ENCODE data around the gene UBN2.

DNA sequence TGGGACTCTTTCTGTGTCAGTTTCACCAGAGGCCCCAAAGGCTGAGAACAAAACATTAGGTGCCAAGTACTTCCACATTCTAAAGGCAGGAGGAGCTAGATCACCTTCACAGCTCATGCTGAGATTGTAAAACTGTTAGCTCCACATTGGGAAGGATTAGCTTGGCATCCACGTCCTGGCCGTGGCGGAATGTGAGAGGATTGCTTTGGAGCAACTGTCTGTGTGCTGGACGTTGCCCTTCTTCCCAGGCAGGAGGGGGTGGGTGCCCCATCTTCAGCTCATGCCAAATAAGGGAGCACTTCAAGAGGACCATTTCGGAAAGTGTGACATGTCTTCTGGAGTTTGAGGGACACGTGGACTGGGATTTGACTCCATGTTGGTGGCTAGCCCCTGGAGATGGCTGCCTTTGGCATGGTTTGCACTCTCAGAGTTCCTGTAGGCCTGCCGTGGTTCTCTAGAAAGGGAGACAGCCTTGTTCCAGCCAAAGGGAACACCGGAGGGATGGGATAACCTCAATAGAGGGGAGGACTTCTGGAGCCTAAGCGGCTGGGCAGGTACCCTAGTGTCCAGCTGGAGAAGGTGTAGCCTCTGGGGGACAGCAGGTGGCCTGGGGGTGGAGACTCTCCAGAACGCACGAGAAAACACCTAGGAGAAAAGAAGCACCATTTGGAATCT lies 90.2 kb downstream of the UBN2 start:
- TF ChIP-seq STAT3 (IDR thresholded peaks at IDR 0.05; ENCODE audit: low read depth, low read length) = no peak
- TF ChIP-seq EP300 (IDR thresholded peaks at IDR 0.05; ENCODE audit: borderline replicate concordance in 1 of 2, control insufficient read depth in 1 of 2, low read depth in 2 of 2, low read length in 2 of 2) = no peak
- TF ChIP-seq, protein P1, sequence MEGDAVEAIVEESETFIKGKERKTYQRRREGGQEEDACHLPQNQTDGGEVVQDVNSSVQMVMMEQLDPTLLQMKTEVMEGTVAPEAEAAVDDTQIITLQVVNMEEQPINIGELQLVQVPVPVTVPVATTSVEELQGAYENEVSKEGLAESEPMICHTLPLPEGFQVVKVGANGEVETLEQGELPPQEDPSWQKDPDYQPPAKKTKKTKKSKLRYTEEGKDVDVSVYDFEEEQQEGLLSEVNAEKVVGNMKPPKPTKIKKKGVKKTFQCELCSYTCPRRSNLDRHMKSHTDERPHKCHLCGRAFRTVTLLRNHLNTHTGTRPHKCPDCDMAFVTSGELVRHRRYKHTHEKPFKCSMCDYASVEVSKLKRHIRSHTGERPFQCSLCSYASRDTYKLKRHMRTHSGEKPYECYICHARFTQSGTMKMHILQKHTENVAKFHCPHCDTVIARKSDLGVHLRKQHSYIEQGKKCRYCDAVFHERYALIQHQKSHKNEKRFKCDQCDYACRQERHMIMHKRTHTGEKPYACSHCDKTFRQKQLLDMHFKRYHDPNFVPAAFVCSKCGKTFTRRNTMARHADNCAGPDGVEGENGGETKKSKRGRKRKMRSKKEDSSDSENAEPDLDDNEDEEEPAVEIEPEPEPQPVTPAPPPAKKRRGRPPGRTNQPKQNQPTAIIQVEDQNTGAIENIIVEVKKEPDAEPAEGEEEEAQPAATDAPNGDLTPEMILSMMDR (IDR thresholded peaks at IDR 0.05 in 2 of 3, conservative IDR thresholded peaks at IDR 0.05 in 1 of 3; ENCODE audit: control insufficient read depth in 2 of 3, extremely low read depth in 1 of 3, insufficient read depth in 1 of 3, low read depth in 3 of 3, low read length in 3 of 3) = peak; percentile 25 to 47 (median 43); a peak in 3 of 6 replicates
- TF ChIP-seq, protein P2, sequence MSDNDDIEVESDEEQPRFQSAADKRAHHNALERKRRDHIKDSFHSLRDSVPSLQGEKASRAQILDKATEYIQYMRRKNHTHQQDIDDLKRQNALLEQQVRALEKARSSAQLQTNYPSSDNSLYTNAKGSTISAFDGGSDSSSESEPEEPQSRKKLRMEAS (IDR thresholded peaks at IDR 0.05; ENCODE audit: low read depth, low read length) = no peak
- no peak for TF ChIP-seq SMC3 (IDR thresholded peaks at IDR 0.05; ENCODE audit: borderline replicate concordance, low read length)
- TF ChIP-seq SREBF1 (IDR thresholded peaks at IDR 0.05; ENCODE audit: low read length) = no peak
- TF ChIP-seq ZNF622 (IDR thresholded peaks at IDR 0.05) = no peak
- TF ChIP-seq, protein P3, sequence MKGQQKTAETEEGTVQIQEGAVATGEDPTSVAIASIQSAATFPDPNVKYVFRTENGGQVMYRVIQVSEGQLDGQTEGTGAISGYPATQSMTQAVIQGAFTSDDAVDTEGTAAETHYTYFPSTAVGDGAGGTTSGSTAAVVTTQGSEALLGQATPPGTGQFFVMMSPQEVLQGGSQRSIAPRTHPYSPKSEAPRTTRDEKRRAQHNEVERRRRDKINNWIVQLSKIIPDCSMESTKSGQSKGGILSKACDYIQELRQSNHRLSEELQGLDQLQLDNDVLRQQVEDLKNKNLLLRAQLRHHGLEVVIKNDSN (IDR thresholded peaks at IDR 0.05; ENCODE audit: borderline replicate concordance, extremely low read length, insufficient read depth, low read depth, low read length) = no peak
- TF ChIP-seq, protein P4, sequence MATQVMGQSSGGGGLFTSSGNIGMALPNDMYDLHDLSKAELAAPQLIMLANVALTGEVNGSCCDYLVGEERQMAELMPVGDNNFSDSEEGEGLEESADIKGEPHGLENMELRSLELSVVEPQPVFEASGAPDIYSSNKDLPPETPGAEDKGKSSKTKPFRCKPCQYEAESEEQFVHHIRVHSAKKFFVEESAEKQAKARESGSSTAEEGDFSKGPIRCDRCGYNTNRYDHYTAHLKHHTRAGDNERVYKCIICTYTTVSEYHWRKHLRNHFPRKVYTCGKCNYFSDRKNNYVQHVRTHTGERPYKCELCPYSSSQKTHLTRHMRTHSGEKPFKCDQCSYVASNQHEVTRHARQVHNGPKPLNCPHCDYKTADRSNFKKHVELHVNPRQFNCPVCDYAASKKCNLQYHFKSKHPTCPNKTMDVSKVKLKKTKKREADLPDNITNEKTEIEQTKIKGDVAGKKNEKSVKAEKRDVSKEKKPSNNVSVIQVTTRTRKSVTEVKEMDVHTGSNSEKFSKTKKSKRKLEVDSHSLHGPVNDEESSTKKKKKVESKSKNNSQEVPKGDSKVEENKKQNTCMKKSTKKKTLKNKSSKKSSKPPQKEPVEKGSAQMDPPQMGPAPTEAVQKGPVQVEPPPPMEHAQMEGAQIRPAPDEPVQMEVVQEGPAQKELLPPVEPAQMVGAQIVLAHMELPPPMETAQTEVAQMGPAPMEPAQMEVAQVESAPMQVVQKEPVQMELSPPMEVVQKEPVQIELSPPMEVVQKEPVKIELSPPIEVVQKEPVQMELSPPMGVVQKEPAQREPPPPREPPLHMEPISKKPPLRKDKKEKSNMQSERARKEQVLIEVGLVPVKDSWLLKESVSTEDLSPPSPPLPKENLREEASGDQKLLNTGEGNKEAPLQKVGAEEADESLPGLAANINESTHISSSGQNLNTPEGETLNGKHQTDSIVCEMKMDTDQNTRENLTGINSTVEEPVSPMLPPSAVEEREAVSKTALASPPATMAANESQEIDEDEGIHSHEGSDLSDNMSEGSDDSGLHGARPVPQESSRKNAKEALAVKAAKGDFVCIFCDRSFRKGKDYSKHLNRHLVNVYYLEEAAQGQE (IDR thresholded peaks at IDR 0.05; ENCODE audit: low read depth, low read length) = no peak
- no peak for TF ChIP-seq SIN3A (IDR thresholded peaks at IDR 0.05; ENCODE audit: low read depth, low read length)
- no peak for TF ChIP-seq HDAC6 (IDR thresholded peaks at IDR 0.05; ENCODE audit: unreplicated experiment)
- TF ChIP-seq, protein P5, sequence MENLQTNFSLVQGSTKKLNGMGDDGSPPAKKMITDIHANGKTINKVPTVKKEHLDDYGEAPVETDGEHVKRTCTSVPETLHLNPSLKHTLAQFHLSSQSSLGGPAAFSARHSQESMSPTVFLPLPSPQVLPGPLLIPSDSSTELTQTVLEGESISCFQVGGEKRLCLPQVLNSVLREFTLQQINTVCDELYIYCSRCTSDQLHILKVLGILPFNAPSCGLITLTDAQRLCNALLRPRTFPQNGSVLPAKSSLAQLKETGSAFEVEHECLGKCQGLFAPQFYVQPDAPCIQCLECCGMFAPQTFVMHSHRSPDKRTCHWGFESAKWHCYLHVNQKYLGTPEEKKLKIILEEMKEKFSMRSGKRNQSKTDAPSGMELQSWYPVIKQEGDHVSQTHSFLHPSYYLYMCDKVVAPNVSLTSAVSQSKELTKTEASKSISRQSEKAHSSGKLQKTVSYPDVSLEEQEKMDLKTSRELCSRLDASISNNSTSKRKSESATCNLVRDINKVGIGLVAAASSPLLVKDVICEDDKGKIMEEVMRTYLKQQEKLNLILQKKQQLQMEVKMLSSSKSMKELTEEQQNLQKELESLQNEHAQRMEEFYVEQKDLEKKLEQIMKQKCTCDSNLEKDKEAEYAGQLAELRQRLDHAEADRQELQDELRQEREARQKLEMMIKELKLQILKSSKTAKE (IDR thresholded peaks at IDR 0.05; ENCODE audit: low read depth, poor library complexity, severe bottlenecking) = no peak
- TF ChIP-seq CREM (IDR thresholded peaks at IDR 0.05; ENCODE audit: low read depth) = no peak
- TF ChIP-seq CHD1 (IDR thresholded peaks at IDR 0.05; ENCODE audit: low read depth, low read length) = no peak
